ENCODE data around the gene KRT26. TPM values are rescaled to one million over a fixed set of nuclear protein-coding genes. Genes with fewer than 3 reads are reported as not detected.
"Not testable (repeated sequence)": the region's sequence is repeated elsewhere in the genome, so short reads cannot be mapped to it uniquely, and the experiment has no call there.

The KRT26 gene
- total and polyA plus RNA-seq, 4 experiments from 2014 or later = not detected

DNA sequence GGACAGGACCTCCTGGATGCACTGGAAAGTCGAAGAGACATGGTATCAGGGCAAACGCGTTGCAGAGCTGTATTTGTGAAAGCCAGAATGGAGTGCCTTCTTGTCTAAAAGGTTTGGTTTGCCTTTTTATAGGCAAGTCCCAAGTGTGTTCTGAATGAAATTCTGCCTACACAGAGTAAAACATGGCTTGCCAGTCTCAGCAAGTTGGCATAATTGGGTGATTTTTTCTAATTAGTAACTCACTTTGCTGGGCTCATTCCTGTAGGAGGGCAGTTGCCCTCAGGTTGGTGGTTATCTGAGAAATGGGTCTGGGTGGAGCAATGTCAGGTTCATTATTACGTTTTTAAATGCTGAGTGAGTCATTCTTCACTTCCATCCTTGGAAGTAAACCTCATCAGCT is 16.8 kb downstream of the KRT26 start, which contains the start of gene KRT25:
TSS of gene KRT25 (minus strand) at position 101 of the 400 bp plus-strand sequence. CDS start at position 41, 60 bp downstream.
- Mint-ChIP-seq H3K27me3 (peaks cover 30 to 41% of the 10 kb centered on the region in 2 donors), H3K4me3 (no peak within 1 kb of the TSS), H3K9me3 (peaks cover 3 to 29% (median 25%) of the 10 kb centered on the region in 8 donors), H3K36me3 (peaks cover 0 to 6% of the 10 kb centered on the region in 2 donors), H3K27ac (no peak within 1 kb of the TSS), H3K4me1 (no peaks in the 10 kb centered on the region)
- H3K36me3 ChIP-seq (ENCODE audit: insufficient read depth, low read length) = no peaks in the 10 kb centered on the region
- no peak for DNase-seq
- intact Hi-C loops (cut with micrococcal nuclease) = no loop called here
- no peak within 1 kb of the TSS for H3K27ac ChIP-seq (ENCODE audit: low read depth, low read length)
- H3K4me3 ChIP-seq (ENCODE audit: low read length in 2 of 2) = no peak within 1 kb of the TSS
- CTCF ChIA-PET (ENCODE audit: partially characterized antibody) = no interaction called here
- POLR2A ChIA-PET (ENCODE audit: partially characterized antibody) = no interaction called here
- no peaks in the 10 kb centered on the region for H3K27me3 ChIP-seq (ENCODE audit: insufficient read depth, low read length)
- H3K9me3 ChIP-seq (ENCODE audit: control insufficient read depth in 1 of 2, low read length in 2 of 2) = no peaks in the 10 kb centered on the region
- H3K4me1 ChIP-seq (ENCODE audit: insufficient read depth, low read length) = no peaks in the 10 kb centered on the region

GRCh38 chr17:40753804-40754203 is 18.2 kb downstream of the KRT26 start:
- H3K9me3 ChIP-seq (ENCODE audit: control insufficient read depth in 1 of 2, low read length in 2 of 2) = no peaks in the 10 kb centered on the region
- Mint-ChIP-seq H3K36me3 (no peaks in the 10 kb centered on the region), H3K9me3 (peaks cover 3 to 14% (median 12%) of the 10 kb centered on the region in 8 donors), H3K4me1 (no peaks in the 10 kb centered on the region), H3K27me3 (peaks cover 30 to 43% of the 10 kb centered on the region in 2 donors), H3K27ac (no peak overlapping the region), H3K4me3 (no peak overlapping the region)
- CTCF ChIA-PET (ENCODE audit: partially characterized antibody) = no interaction called here
- POLR2A ChIA-PET (ENCODE audit: partially characterized antibody) = no interaction called here
- H3K4me1 ChIP-seq (ENCODE audit: insufficient read depth, low read length) = no peaks in the 10 kb centered on the region
- no peak overlapping the region for H3K27ac ChIP-seq (ENCODE audit: low read depth, low read length)
- peaks cover 4% of the 10 kb centered on the region for H3K27me3 ChIP-seq (ENCODE audit: insufficient read depth, low read length)
- intact Hi-C loops (cut with micrococcal nuclease) = no loop called here
- no peak overlapping the region for H3K4me3 ChIP-seq (ENCODE audit: low read length in 2 of 2)
- DNase-seq = no peak
- H3K36me3 ChIP-seq (ENCODE audit: insufficient read depth, low read length) = no peaks in the 10 kb centered on the region

GRCh38 chr17:40751065-40751464 is 20.9 kb downstream of the KRT26 start:
- CTCF ChIA-PET (ENCODE audit: partially characterized antibody) = no interaction called here
- POLR2A ChIA-PET (ENCODE audit: partially characterized antibody) = no interaction called here
- no peaks in the 10 kb centered on the region for H3K4me1 Mint-ChIP-seq
- DNase-seq = no peak
- Histone ChIP-seq H3K36me3 (ENCODE audit: insufficient read depth, low read length) (no peaks in the 10 kb centered on the region), H3K9me3 (ENCODE audit: control insufficient read depth in 1 of 2, low read length in 2 of 2) (no peaks in the 10 kb centered on the region), H3K4me3 (ENCODE audit: low read length in 2 of 2) (no peak overlapping the region), H3K27me3 (ENCODE audit: insufficient read depth, low read length) (peaks cover 4% of the 10 kb centered on the region), H3K4me1 (ENCODE audit: insufficient read depth, low read length) (no peaks in the 10 kb centered on the region), H3K27ac (ENCODE audit: low read depth, low read length) (no peak overlapping the region)
- H3K27ac Mint-ChIP-seq = no peak overlapping the region
- intact Hi-C loops (cut with micrococcal nuclease) = no loop called here
- H3K36me3 Mint-ChIP-seq = no peaks in the 10 kb centered on the region
- H3K27me3 Mint-ChIP-seq = peaks cover 34 to 43% of the 10 kb centered on the region in 2 donors
- peaks cover 0 to 8% (median 0%) of the 10 kb centered on the region in 8 donors for H3K9me3 Mint-ChIP-seq
- H3K4me3 Mint-ChIP-seq = no peak overlapping the region

GRCh38 chr17:40750391-40750790 is 21.6 kb downstream of the KRT26 start:
- Mint-ChIP-seq H3K4me1 (no peaks in the 10 kb centered on the region), H3K27ac (no peak overlapping the region), H3K36me3 (no peaks in the 10 kb centered on the region), H3K4me3 (no peak overlapping the region), H3K9me3 (peaks cover 0 to 8% (median 0%) of the 10 kb centered on the region in 8 donors), H3K27me3 (peaks cover 35 to 42% of the 10 kb centered on the region in 2 donors)
- Histone ChIP-seq H3K27ac (ENCODE audit: low read depth, low read length) (no peak overlapping the region), H3K4me3 (ENCODE audit: low read length in 2 of 2) (no peak overlapping the region), H3K36me3 (ENCODE audit: insufficient read depth, low read length) (no peaks in the 10 kb centered on the region), H3K27me3 (ENCODE audit: insufficient read depth, low read length) (peaks cover 4% of the 10 kb centered on the region), H3K9me3 (ENCODE audit: control insufficient read depth in 1 of 2, low read length in 2 of 2) (no peaks in the 10 kb centered on the region), H3K4me1 (ENCODE audit: insufficient read depth, low read length) (no peaks in the 10 kb centered on the region)
- CTCF ChIA-PET (ENCODE audit: partially characterized antibody) = no interaction called here
- no peak for DNase-seq
- POLR2A ChIA-PET (ENCODE audit: partially characterized antibody) = no interaction called here
- intact Hi-C loops (cut with micrococcal nuclease) = no loop called here

DNA sequence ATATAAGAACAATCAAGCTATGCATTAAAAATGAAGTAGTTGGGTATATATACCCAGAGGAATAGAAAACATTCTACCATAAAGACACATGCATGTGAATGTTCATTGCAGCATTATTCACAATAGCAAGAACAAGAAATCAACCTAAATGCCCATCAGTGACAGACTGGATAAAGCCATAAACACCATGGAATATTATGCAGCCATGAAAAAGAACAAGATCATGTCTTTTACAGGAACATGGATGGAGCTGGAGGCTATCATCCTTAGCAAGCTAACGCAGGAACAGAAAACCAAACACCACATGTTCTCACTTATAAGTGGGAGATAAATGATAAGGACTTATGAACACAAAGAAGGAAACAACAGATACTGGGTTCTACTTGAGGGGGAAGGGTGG is 23.3 kb downstream of the KRT26 start:
- H3K36me3 ChIP-seq (ENCODE audit: insufficient read depth, low read length); H3K27ac ChIP-seq (ENCODE audit: low read depth, low read length); DNase-seq; H3K27me3 ChIP-seq (ENCODE audit: insufficient read depth, low read length); H3K9me3 ChIP-seq (ENCODE audit: control insufficient read depth in 1 of 2, low read length in 2 of 2); POLR2A ChIA-PET (ENCODE audit: partially characterized antibody); H3K27ac Mint-ChIP-seq; H3K4me1 ChIP-seq (ENCODE audit: insufficient read depth, low read length); H3K4me3 Mint-ChIP-seq; H3K36me3 Mint-ChIP-seq; CTCF ChIA-PET (ENCODE audit: partially characterized antibody); H3K4me1 Mint-ChIP-seq; H3K4me3 ChIP-seq (ENCODE audit: low read length in 2 of 2); intact Hi-C loops (cut with micrococcal nuclease): not testable (repeated sequence)
- peaks cover 0 to 14% (median 1%) of the 10 kb centered on the region in 8 donors for H3K9me3 Mint-ChIP-seq
- peaks cover 36 to 45% of the 10 kb centered on the region in 2 donors for H3K27me3 Mint-ChIP-seq

GRCh38 chr17:40738553-40738952 is 33.4 kb downstream of the KRT26 start:
- no peaks in the 10 kb centered on the region for H3K4me1 ChIP-seq (ENCODE audit: insufficient read depth, low read length)
- no peaks in the 10 kb centered on the region for H3K36me3 ChIP-seq (ENCODE audit: insufficient read depth, low read length)
- intact Hi-C loops (cut with micrococcal nuclease) = no loop called here
- DNase-seq = no peak
- H3K27me3 Mint-ChIP-seq = peaks cover 20 to 25% of the 10 kb centered on the region in 2 donors
- H3K4me3 Mint-ChIP-seq = no peak overlapping the region
- peaks cover 0 to 13% (median 10%) of the 10 kb centered on the region in 8 donors for H3K9me3 Mint-ChIP-seq
- H3K27ac ChIP-seq (ENCODE audit: low read depth, low read length) = no peak overlapping the region
- ChIA-PET POLR2A (ENCODE audit: partially characterized antibody) (interaction anchor here (0.6 kb wide), 1 partner anchor 927 kb away, joined by 3 read pairs; no protein-coding TSS in a partner anchor), CTCF (ENCODE audit: partially characterized antibody) (no interaction called here)
- H3K27ac Mint-ChIP-seq = no peak overlapping the region
- H3K4me1 Mint-ChIP-seq = no peaks in the 10 kb centered on the region
- H3K4me3 ChIP-seq (ENCODE audit: low read length in 2 of 2) = no peak overlapping the region
- peaks cover 0 to 7% of the 10 kb centered on the region in 2 donors for H3K36me3 Mint-ChIP-seq
- H3K27me3 ChIP-seq (ENCODE audit: insufficient read depth, low read length) = peaks cover 7% of the 10 kb centered on the region
- no peaks in the 10 kb centered on the region for H3K9me3 ChIP-seq (ENCODE audit: control insufficient read depth in 1 of 2, low read length in 2 of 2)

- no peak overlapping the region for H3K4me3 Mint-ChIP-seq
- H3K27me3 Mint-ChIP-seq = peaks cover 13 to 15% of the 10 kb centered on the region in 2 donors
- H3K4me1 ChIP-seq (ENCODE audit: insufficient read depth, low read length) = no peaks in the 10 kb centered on the region
- H3K4me1 Mint-ChIP-seq = no peaks in the 10 kb centered on the region
- no peak overlapping the region for H3K4me3 ChIP-seq (ENCODE audit: low read length in 2 of 2)
- POLR2A ChIA-PET (ENCODE audit: partially characterized antibody) = no interaction called here
- DNase-seq = no peak
- intact Hi-C loops (cut with micrococcal nuclease) = no loop called here
- no peaks in the 10 kb centered on the region for H3K9me3 ChIP-seq (ENCODE audit: control insufficient read depth in 1 of 2, low read length in 2 of 2)
- CTCF ChIA-PET (ENCODE audit: partially characterized antibody) = no interaction called here
- peaks cover 0 to 2% (median 0%) of the 10 kb centered on the region in 8 donors for H3K9me3 Mint-ChIP-seq
- H3K27ac ChIP-seq (ENCODE audit: low read depth, low read length) = no peak overlapping the region
- no peak overlapping the region for H3K27ac Mint-ChIP-seq
- H3K27me3 ChIP-seq (ENCODE audit: insufficient read depth, low read length) = peaks cover 10% of the 10 kb centered on the region
- H3K36me3 Mint-ChIP-seq = no peaks in the 10 kb centered on the region
- no peaks in the 10 kb centered on the region for H3K36me3 ChIP-seq (ENCODE audit: insufficient read depth, low read length)
These were observed 37.0 kb downstream of the KRT26 start for GRCh38 chr17:40735016-40735415.

GRCh38 chr17:40734018-40734417 is 38.0 kb downstream of the KRT26 start:
- H3K4me3 Mint-ChIP-seq = no peak overlapping the region
- H3K4me1 Mint-ChIP-seq = no peaks in the 10 kb centered on the region
- no peaks in the 10 kb centered on the region for H3K4me1 ChIP-seq (ENCODE audit: insufficient read depth, low read length)
- no peak overlapping the region for H3K27ac ChIP-seq (ENCODE audit: low read depth, low read length)
- H3K36me3 ChIP-seq (ENCODE audit: insufficient read depth, low read length) = no peaks in the 10 kb centered on the region
- DNase-seq = no peak
- H3K27me3 Mint-ChIP-seq = peaks cover 13 to 17% of the 10 kb centered on the region in 2 donors
- ChIA-PET CTCF (ENCODE audit: partially characterized antibody) (no interaction called here), POLR2A (ENCODE audit: partially characterized antibody) (no interaction called here)
- peaks cover 0 to 2% (median 0%) of the 10 kb centered on the region in 8 donors for H3K9me3 Mint-ChIP-seq
- H3K36me3 Mint-ChIP-seq = no peaks in the 10 kb centered on the region
- intact Hi-C loops (cut with micrococcal nuclease) = no loop called here
- H3K4me3 ChIP-seq (ENCODE audit: low read length in 2 of 2) = no peak overlapping the region
- H3K27me3 ChIP-seq (ENCODE audit: insufficient read depth, low read length) = peaks cover 10% of the 10 kb centered on the region
- H3K9me3 ChIP-seq (ENCODE audit: control insufficient read depth in 1 of 2, low read length in 2 of 2) = no peaks in the 10 kb centered on the region
- H3K27ac Mint-ChIP-seq = no peak overlapping the region
